GM19193 (cell line): ENCODE results near the gene ENPEP.

ENCODE experiments used
- POLR2A ChIP-seq: IDR thresholded peaks from 4 replicates; pipeline ENCODE4 v1.6.1; 2011; ENCODE audit not compliant: insufficient read depth, insufficient read length; ENCODE audit errors: extremely low read depth

Gene ENPEP

GRCh38 chr4:110610940-110611831 is 135.2 kb downstream of the ENPEP start:
- TF ChIP-seq POLR2A: no peak

GRCh38 chr4:110611968-110612447 is 136.1 kb downstream of the ENPEP start:
- no peak for TF ChIP-seq POLR2A

GRCh38 chr4:110612631-110613269 is 136.8 kb downstream of the ENPEP start:
- no peak for TF ChIP-seq POLR2A

- no peak for TF ChIP-seq POLR2A
Measured at GRCh38 chr4:110613745-110614144, 137.8 kb downstream of the ENPEP start.

GRCh38 chr4:110614173-110614963 is 138.4 kb downstream of the ENPEP start:
- TF ChIP-seq POLR2A: no peak
